NCI-H146 treated with DMSO at 0.1 percent for 48 hours (cell line): ENCODE results near the gene PLAAT5.

Experiments
- DNase-seq: peaks from one replicate; lab custom pipeline; 2025; ENCODE audit not compliant: unreplicated experiment; lab: John Stamatoyannopoulos, UW

PLAAT5 gene

GRCh38 chr11:63516109-63516508 lies 25.1 kb upstream of the PLAAT5 start:
- no peak for DNase-seq

DNA sequence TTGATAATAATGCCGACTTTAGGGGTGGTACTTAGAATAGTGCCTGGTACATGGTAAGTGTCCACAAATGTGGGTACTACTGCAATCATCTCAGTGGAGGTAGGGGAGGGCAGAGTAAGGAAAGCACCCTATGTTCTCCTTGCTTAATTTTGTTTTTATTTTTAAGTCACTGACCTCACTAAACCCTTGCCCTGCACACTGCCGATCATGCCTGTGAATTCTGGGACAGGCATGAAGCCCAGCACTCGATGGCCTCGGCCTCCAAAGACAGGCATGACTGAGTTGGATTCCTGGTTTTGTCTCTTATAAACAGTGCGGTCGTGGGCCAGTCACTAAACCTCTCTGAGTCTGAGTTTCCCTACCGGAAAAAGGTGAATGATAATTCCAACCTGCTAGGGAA lies 21.8 kb upstream of the PLAAT5 start:
- DNase-seq = no peak

GRCh38 chr11:63511048-63511748 lies 20.2 kb upstream of the PLAAT5 start:
- DNase-seq = no peak

DNA sequence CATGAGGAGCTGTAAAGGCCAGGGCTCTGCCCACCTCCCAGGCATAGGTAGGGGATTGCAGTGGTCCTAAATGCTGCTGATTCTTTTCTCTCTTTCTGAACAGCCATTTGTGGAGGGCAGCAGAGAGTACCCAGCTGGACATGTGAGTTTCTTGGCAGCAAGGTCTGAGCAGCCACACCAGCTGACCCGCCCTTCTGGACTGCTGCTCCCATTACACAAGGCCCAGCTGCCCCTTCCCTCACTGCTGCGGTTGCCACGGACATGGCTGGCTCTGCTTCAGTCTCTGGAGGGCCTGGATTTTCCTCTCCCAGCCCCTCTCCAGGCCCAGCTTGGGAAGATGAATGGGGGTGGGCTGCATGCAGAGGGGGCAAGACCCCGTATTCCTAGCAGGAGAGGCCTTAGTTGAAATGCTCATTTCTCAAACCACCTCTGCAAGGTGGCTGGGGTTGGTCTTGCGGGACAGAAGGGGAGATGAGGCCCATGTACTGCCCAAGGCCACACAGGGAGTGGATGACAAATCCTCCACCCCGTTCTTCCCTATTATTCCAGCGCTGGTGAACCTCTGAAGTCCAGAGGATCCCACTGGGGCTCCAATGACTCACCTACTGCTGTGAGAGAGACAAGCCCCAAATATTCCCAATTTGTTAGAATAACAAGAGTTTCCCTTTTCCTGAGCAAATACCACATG lies 19.5 kb upstream of the PLAAT5 start:
- DNase-seq = no peak

DNA sequence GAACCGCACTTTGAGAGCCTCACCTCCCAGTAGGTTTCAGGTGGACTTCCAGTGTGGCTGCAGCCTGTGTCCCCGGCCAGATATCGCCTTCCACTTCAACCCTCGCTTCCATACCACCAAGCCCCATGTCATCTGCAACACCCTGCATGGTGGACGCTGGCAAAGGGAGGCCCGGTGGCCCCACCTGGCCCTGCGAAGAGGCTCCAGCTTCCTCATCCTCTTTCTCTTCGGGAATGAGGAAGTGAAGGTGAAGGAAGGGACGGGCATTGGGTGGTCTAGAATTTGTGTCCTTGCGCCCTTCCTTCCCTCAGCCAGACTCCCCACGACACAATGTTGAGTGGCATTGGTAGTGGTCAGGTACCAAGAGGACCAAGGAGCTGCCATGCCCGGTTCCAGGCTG lies 17.8 kb upstream of the PLAAT5 start:
- no peak for DNase-seq

- no peak for DNase-seq
Observed at GRCh38 chr11:63508009-63508408, 17.0 kb upstream of the PLAAT5 start.

DNA sequence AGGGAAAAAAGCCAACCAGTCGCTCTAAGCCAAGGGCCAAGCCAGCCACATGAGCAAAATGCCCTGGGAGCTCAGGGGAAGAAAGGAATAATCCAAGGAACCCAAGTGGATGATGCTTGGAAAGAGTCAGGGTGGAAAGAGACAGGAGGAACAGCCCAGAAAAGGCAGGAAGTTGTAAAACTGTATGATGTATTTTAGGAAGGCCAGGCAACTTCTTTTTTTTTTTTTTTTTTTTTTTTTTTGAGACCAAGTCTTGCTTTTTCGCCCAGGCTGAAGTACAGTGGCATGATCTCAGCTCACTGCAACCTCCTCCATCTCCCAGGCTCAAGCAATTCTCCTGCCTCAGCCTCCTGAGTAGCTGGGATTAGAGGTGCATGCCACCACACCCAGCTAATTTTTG lies 16.5 kb upstream of the PLAAT5 start:
- no peak for DNase-seq

DNA sequence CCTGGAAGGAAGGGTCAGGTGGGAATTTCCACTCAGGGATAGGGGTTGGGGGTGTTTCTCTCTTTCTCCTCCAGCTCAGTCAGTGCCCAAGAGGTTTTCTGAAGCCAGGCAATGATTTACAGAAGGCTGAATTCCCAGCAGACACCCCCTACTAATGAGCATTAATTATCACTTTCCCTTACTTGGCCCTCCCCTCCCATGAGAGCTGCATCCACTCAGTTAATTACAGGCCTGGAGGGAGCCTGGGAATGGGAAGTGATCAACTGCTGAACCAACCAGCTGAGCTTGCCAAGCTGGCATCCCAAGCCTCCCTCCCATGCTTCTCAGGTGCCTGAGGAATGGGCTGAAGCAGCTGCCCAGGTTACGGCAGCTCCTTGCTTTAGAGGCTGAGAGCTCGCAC lies 15.9 kb upstream of the PLAAT5 start:
- no peak for DNase-seq

DNA sequence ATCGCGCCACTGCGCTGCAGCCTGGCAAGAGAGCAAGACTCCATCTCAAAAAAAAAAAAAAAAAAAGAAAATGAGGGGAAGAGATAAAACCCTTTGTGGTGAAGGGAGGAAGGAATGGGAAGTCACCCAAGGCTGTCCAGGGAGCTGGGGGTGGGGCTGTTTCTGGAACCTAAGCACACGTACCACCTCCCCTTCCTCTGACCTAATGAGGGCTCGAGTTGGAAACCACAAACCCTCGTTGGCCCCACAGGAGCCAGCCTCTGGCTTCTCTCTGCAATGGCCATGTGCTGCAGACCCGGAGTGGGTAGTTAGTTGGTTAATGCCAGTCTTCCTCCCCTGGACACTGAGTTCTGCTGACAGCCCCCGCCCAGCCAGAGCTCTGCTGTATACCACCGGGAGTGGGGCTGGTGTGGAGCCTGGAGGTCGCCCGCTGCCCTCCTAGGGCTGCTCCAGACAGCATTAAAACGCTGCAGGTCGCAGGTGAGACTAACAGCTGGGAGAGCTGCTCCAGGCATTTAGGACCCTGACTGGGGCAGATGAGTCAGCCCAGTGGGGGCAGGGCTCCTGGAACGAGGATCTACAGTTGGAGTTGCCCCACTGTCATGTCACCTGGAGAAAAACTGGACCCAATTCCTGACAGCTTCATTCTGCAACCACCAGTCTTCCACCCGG lies 15.0 kb upstream of the PLAAT5 start, which contains the start of gene LGALS12:
Gene LGALS12, plus strand, starts transcription at position 228 of the 672 bp plus-strand sequence. Its CDS starts 375 bp downstream, at position 603.
- no peak for DNase-seq

GRCh38 chr11:63504933-63505586 lies 14.1 kb upstream of the PLAAT5 start:
- no peak for DNase-seq

DNA sequence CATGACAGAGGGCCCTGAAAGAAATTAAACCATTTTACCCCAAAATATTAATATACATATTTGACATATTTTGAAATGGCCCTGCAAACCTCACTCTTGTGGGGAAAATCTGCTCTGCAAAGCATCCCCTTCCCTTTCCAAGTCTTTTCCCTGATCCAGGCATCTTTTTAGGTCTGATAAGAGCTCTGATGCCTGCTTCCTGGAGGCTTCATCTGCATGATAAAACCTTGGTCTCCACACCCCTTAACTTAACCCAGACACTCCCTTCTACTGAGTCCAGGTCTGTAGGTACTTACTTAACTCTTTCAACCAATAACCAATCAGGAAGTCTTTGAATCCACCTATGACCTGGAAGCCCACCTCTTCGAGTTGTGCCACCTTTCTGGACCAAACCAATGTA lies 13.1 kb upstream of the PLAAT5 start:
- no peak for DNase-seq

GRCh38 chr11:63503492-63503891 lies 12.5 kb upstream of the PLAAT5 start:
- no peak for DNase-seq

GRCh38 chr11:63502252-63502820 lies 11.4 kb upstream of the PLAAT5 start:
- no peak for DNase-seq

DNA sequence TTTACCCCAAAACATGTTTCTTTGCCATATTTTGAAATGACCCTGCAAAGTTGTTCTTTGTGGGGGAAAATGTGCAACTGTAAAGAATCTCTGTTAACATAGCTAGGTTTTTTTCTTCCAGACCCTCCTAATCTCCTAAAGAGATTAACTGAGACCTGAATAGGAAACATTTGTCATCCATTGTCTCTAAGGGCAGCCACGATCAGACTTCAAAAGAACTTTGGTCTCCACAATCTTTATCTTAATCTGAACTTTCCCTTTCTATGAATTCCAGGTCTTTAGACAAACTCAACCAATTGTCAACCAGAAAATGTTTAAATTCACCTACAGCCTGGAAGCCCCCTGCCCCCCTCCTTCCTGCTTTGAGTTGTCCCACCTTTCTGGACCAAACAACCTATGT lies 10.3 kb upstream of the PLAAT5 start:
- DNase-seq = no peak

DNA sequence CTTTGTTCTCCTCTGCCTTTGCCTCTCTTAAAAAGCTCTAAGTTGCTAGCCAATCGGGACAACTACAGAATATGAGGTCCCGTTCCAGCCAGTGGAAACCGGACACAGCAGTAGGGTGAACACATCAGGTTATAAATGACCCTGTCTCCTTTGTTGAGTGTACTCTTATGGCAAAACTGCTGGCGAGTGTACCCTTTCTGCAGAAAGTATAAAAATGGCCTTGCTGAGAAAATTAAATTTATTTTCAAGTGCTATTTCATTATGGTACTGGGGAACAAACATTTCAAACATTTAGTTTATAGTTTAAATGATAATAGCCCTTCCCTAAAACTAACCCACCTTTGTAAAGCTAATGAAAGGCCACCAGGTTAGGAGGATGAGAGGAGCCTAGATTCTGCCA lies 8.9 kb upstream of the PLAAT5 start:
- DNase-seq = no peak

- no peak for DNase-seq
Observed at GRCh38 chr11:63494975-63495374, 4.0 kb upstream of the PLAAT5 start.

- DNase-seq = no peak
Observed at GRCh38 chr11:63493127-63493526, 2.2 kb upstream of the PLAAT5 start.

DNA sequence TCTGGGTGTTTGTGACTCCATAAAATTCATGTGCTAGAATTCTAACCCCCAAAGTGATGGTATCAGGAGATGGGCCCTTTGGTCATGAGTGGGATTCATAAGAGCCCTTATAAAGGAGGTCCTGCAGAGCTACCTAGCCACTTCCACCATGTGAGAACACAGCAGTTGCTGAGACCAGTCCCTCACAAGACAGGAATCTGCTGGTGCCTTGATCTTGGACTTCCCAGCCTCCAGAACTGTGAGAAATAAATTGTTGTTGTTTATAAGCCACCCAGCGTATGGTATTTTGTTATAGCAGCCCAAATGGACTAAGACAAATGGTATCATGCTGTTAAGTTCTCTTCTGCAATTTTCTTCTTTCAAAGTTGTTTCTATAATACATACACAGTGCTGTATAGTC lies 1.5 kb upstream of the PLAAT5 start:
- DNase-seq = no peak

DNA sequence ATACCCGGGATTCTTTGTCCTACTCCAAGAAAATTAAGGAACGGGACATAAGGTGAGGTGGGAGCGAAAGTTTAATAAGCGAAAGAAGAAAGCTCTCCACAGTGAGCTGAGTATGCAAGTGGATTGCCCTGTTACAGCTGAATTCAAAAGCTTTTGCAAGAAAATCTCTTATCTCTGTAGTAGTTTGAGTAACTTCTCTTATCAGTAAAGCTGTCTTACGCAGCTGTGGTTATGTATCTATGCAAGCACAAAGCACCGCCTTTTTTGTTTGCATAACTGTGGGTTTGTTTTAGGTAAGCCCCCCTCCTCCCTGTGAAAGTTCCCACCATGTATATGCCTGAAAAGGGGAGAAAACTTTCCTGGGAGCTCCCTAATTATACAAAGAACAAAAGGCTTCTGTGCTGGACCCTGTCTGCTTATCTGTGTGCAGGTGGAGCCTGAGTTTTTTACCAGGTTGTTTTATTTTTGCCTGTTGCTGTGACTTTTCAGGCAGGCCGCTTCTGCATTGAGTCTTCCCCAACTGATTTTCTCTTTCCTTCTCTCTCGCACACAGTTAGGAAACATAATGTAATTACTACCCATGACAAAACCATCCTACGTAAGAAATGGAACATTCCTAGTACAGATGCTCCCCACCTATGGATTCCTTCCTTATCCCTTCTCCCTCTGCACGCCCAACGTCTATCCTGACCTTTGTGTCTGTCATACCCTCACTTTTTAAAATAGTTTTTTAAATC lies 837 bp upstream of the PLAAT5 start:
- DNase-seq = no peak

GRCh38 chr11:63491240-63491587 lies 247 bp upstream of the PLAAT5 start:
- DNase-seq = no peak

DNA sequence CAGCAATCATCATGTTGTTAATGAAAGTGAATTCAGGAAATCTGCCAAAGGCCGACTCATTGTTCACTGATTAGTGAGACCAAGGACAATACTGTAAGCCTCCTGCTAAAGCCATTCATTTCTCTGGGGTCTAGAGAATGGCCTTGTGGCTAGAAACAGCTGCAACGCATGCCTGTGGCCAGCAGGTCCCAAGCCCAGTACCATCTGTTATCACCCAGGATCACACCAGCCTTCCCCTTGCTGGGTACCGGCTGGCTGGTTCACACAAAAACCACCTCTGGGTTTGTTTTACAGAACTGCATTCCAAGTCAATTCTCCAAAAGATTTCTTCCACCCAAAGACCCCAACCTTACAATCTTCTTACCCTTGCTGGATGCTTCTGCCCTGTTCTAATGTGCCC lies 1.1 kb downstream of the PLAAT5 start:
- no peak for DNase-seq
